ENCODE measurements around the gene NAV2.

GRCh38 chr11:20015101-20015500 lies 302.5 kb downstream of the NAV2 start:
- TF ChIP-seq CTCF (IDR thresholded peaks at IDR 0.05): no peak
- TF ChIP-seq POLR2AphosphoS5 (IDR thresholded peaks at IDR 0.05; ENCODE audit: low read depth, low read length): no peak
- no peak for TF ChIP-seq SIN3A (IDR thresholded peaks at IDR 0.05; ENCODE audit: borderline replicate concordance, insufficient read depth, low read depth, low read length)
- TF ChIP-seq, protein P1, sequence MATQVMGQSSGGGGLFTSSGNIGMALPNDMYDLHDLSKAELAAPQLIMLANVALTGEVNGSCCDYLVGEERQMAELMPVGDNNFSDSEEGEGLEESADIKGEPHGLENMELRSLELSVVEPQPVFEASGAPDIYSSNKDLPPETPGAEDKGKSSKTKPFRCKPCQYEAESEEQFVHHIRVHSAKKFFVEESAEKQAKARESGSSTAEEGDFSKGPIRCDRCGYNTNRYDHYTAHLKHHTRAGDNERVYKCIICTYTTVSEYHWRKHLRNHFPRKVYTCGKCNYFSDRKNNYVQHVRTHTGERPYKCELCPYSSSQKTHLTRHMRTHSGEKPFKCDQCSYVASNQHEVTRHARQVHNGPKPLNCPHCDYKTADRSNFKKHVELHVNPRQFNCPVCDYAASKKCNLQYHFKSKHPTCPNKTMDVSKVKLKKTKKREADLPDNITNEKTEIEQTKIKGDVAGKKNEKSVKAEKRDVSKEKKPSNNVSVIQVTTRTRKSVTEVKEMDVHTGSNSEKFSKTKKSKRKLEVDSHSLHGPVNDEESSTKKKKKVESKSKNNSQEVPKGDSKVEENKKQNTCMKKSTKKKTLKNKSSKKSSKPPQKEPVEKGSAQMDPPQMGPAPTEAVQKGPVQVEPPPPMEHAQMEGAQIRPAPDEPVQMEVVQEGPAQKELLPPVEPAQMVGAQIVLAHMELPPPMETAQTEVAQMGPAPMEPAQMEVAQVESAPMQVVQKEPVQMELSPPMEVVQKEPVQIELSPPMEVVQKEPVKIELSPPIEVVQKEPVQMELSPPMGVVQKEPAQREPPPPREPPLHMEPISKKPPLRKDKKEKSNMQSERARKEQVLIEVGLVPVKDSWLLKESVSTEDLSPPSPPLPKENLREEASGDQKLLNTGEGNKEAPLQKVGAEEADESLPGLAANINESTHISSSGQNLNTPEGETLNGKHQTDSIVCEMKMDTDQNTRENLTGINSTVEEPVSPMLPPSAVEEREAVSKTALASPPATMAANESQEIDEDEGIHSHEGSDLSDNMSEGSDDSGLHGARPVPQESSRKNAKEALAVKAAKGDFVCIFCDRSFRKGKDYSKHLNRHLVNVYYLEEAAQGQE (IDR thresholded peaks at IDR 0.05; ENCODE audit: insufficient read depth in 1 of 2, low read depth in 2 of 2, low read length in 1 of 2): no peak
